OCI-LY7 (cell line): Measurements from ENCODE around the gene NEK2.

ENCODE experiments used
- EZH2phosphoT487 ChIP-seq: fragments of 200-600 bp; sonication (generic); IDR thresholded peaks from 2 replicates; pipeline ENCODE4 v1.6.1; 2018; ENCODE audit warnings: low read depth, borderline replicate concordance, mild to moderate bottlenecking, mixed run types, antibody characterized with exemption, low read length, moderate library complexity, mixed read lengths
- TF ChIP-seq, protein P1 (sequence below): fragments of 200-600 bp; sonication (generic); conservative IDR thresholded peaks from 2 replicates; pipeline ENCODE4 v1.5.1; 2014; ENCODE audit warnings: mild to moderate bottlenecking, antibody characterized with exemption, low read length, moderate library complexity, mixed read lengths

GRCh38 chr1:211711315-211711705, 35.9 kb upstream of the NEK2 start:
- TF ChIP-seq, protein P1, sequence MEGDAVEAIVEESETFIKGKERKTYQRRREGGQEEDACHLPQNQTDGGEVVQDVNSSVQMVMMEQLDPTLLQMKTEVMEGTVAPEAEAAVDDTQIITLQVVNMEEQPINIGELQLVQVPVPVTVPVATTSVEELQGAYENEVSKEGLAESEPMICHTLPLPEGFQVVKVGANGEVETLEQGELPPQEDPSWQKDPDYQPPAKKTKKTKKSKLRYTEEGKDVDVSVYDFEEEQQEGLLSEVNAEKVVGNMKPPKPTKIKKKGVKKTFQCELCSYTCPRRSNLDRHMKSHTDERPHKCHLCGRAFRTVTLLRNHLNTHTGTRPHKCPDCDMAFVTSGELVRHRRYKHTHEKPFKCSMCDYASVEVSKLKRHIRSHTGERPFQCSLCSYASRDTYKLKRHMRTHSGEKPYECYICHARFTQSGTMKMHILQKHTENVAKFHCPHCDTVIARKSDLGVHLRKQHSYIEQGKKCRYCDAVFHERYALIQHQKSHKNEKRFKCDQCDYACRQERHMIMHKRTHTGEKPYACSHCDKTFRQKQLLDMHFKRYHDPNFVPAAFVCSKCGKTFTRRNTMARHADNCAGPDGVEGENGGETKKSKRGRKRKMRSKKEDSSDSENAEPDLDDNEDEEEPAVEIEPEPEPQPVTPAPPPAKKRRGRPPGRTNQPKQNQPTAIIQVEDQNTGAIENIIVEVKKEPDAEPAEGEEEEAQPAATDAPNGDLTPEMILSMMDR: no peak
- TF ChIP-seq EZH2phosphoT487: no peak
